NCI-H1105 treated with DMSO at 0.1 percent for 48 hours (cell line): ENCODE results near the gene CEP131.

Experiments
- DNase-seq: peaks from one replicate; lab custom pipeline; 2025; lab: John Stamatoyannopoulos, UW

The CEP131 gene

DNA sequence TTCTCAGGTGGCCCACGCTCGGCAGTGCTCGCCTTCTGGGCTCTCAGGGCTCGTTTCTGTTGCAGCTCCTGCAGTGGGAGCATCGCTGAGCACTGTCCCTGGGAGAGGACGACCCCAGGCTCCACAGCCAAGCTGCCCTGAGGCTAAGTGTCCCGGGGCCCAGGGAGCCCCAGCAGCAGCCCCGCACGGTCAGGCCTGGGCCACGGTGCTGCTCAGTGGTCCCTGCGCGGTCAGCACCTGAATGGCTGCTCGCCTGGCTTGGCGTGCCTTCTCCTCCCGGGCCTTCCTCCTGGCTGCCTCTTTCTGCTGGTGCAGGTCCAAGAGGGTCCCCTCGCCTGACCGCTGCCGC is 23.3 kb downstream of the CEP131 start:
- no peak for DNase-seq

GRCh38 chr17:81198826-81199481 is 23.8 kb downstream of the CEP131 start:
- no peak for DNase-seq

- DNase-seq, result no peak
Observed at GRCh38 chr17:81197831-81198490, 24.8 kb downstream of the CEP131 start.

GRCh38 chr17:81197409-81197795 is 25.4 kb downstream of the CEP131 start:
- DNase-seq, result no peak

DNA sequence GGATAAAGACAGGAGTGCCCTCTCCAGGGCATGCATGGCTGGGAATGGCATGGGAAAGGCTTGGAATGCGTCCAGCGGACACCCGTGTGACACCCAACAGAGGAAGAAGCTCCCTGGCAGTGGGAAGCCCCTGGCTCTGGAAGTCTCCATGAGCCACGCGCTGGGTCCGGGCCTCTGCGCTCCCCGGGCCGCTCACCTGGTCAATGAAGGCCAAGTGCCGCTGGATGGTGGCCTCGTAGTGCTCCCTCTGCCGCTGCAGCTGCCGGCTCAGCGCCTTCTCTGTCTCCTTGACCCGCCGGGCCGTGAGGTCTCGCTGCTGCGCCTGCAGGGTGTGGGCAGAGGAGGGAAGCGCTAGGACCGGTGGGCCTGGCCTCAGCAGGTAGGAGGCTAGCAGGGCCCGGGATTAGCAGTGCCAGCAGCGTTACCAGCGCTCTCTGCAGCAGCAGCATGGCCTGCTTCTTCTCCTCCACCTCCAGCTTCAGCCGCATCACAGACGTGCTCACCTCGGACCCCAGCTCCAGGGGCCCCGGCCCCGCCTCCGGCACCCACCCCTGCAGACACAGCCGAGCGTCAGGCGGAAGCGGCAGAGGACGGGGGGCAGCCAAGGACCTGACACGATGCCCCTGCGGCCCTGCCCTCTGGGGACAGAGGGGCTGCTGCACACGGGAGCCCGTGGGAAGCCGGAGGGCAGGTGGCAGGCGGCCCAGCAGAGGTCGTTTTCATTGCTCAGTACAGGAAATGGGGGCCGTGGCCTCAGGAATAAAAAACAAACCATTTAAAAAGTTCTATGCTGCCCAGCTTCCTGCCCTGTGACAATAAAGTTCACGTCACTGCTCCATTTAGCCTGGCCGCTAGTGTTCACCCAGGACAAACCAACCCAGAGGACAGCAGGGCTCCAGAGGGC is 26.0 kb downstream of the CEP131 start:
- no peak for DNase-seq

- DNase-seq, result no peak
Observed at GRCh38 chr17:81195941-81196495, 26.7 kb downstream of the CEP131 start.

- DNase-seq, result no peak
Observed at GRCh38 chr17:81194941-81195901, 27.5 kb downstream of the CEP131 start.

- no peak for DNase-seq
Observed at GRCh38 chr17:81194225-81194760, 28.5 kb downstream of the CEP131 start.

GRCh38 chr17:81193470-81194224 is 29.1 kb downstream of the CEP131 start:
- DNase-seq, result no peak

GRCh38 chr17:81193051-81193410 is 29.7 kb downstream of the CEP131 start:
- no peak for DNase-seq

DNA sequence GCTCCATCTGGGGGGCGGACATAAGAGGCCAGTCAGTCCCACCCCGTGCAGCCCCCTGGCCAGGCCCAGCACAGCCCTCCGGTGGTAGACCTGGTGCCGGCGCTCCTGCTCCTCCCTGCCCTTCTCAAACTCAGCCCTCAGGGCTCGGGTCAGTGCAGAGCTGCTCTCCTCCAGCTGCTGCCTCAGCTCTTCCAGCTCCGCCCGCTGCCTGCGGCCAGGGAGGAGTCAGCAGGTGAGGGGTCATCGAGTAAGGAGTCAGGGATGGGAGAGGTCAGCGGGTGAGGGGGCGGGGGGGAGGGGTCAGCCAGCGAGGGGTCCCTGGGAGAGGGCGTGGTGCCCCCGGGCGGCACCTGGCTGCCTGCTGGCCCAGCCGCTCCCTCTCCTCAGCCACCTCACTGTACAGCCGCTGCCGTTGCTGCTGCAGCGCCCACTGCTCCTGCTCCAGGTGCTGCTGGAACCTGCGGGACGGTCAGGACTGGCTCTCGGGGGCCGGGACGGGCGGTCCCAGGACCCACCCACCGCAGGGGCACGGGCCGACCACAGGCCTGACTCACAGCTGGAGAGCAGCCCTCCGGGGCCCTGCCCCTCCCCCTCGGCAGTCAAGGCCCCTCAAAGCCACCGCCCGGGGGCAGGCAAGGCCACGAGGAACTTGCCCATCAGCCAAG is 30.2 kb downstream of the CEP131 start:
- no peak for DNase-seq

- DNase-seq, result no peak
Observed at GRCh38 chr17:81191646-81192045, 31.1 kb downstream of the CEP131 start.

- DNase-seq, result no peak
Observed at GRCh38 chr17:81191116-81191515, 31.6 kb downstream of the CEP131 start.

- DNase-seq, result no peak
Observed at GRCh38 chr17:81190591-81190990, 32.2 kb downstream of the CEP131 start.

DNA sequence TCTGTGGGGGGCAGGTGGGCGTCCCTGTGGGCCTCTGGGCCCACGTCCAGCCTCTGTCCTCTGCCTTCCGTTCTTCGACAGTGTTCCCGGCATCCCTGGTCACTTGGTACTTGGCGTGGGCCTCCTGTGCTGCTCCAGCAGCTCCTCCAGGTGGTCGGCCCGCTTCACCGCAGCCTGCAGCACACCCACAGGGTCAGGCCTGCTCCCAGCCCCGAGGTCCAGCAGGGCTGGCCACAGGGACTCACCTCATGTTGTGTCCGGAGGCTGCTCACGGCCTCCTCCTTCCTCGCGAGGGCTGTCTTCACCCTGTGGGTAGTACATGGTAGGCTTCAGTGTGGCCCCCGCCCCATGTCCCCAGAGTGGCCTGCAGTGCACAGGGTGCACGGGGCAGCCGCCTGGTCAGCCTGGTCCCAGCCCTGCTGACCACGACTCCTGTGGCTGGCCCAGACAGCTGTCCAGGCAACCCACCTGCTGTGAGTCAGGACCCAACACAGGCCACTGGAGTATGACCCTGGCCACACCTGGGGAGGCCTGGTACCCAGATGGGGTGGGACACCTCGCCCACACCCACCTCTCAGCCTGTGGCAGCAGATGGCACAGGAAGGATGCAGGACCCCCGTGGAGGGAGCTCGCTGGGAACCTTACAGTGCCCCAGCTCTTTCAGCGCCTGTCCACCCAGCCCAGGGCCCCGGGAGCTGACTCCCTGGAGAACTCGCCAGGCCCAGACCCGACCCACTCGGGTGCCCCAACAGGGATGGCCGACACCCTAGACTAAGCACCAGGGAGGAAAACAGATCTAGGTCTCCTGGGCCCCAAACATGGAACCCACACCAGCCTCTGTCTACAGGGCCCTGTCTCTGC is 32.9 kb downstream of the CEP131 start:
- DNase-seq, result no peak

DNA sequence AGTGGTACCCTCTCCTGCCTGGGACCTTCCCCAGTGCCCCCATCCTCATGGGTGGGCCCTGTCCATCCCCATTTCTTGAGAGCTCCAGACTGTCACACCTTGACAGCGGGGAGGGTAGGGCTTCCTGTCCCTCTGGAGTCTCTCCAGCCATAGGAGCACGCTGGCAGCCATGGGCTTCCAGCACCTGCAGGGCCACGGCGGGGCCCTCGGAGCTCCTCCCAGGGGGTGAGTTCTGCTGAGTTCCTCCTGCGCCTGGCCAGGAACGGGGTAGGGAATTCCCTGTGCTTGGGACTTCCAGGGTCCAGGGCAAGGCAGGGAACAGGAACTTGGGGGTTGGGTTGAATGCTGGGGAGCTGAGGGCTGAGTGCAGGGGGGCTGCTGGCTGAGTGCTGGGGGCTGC is 33.7 kb downstream of the CEP131 start:
- no peak for DNase-seq

GRCh38 chr17:81188491-81188840 is 34.3 kb downstream of the CEP131 start:
- no peak for DNase-seq

- DNase-seq, result no peak
Observed at GRCh38 chr17:81187586-81188490, 34.9 kb downstream of the CEP131 start.
